Smooth muscle cell (in vitro differentiated cells): ENCODE measurements around the gene HNRNPH2. TPM values are rescaled to one million over a fixed set of nuclear protein-coding genes. Genes with fewer than 3 reads are reported as not detected.

ENCODE experiments used
- DNase-seq: peaks from one replicate; lab custom pipeline; 2025; ENCODE audit not compliant: unreplicated experiment; lab: John Stamatoyannopoulos, UW
- H2AFZ ChIP-seq: fragments of 200-600 bp; sonication (generic); 2 replicates; pipeline ENCODE4 v1.6.0; 2016; ENCODE audit warnings: antibody characterized with exemption, low read depth, mild to moderate bottlenecking
- H3F3A ChIP-seq: fragments of 200-600 bp; sonication (generic); 2 replicates; pipeline ENCODE4 v1.6.0; 2017; ENCODE audit warnings: antibody characterized with exemption, low read depth
- H3K27ac ChIP-seq: fragments of 200-600 bp; sonication (generic); 2 replicates; pipeline ENCODE4 v1.5.1; 2016; ENCODE audit warnings: low read depth, mild to moderate bottlenecking
- H3K27me3 ChIP-seq: fragments of 200-600 bp; sonication (generic); 2 replicates; pipeline ENCODE4 v1.6.1; 2016; ENCODE audit warnings: low read depth, mild to moderate bottlenecking
- H3K36me3 ChIP-seq: fragments of 200-600 bp; sonication (generic); 2 replicates; pipeline ENCODE4 v1.5.1; 2016; ENCODE audit warnings: low read depth
- H3K4me1 ChIP-seq: fragments of 200-600 bp; sonication (generic); 2 replicates; pipeline ENCODE4 v1.5.1; 2016; ENCODE audit warnings: low read depth
- H3K4me2 ChIP-seq: fragments of 200-600 bp; sonication (generic); 2 replicates; pipeline ENCODE4 v1.6.0; 2016; ENCODE audit warnings: mild to moderate bottlenecking
- H3K4me3 ChIP-seq: fragments of 200-600 bp; sonication (generic); 2 replicates; pipeline ENCODE4 v1.5.1; 2016; ENCODE audit warnings: mild to moderate bottlenecking
- H3K79me2 ChIP-seq: fragments of 200-600 bp; sonication (generic); 2 replicates; pipeline ENCODE4 v1.6.0; 2016; ENCODE audit warnings: low read depth, mild to moderate bottlenecking
- H3K9ac ChIP-seq: fragments of 200-600 bp; sonication (generic); 2 replicates; pipeline ENCODE4 v1.6.0; 2016; ENCODE audit warnings: low read depth
- H3K9me3 ChIP-seq: fragments of 200-600 bp; sonication (generic); replicated peaks from 2 replicates; pipeline ENCODE4 v1.5.1; 2016; ENCODE audit warnings: low read depth
- H4K20me1 ChIP-seq: fragments of 200-600 bp; sonication (generic); 2 replicates; pipeline ENCODE4 v1.6.0; 2016; ENCODE audit warnings: low read depth
- WGBS: methylation state at CpG from one replicate; pipeline ENCODE4 v1.1.7; 2016; ENCODE audit warnings: low lambda C conversion rate; 5-methylcytosine and 5-hydroxymethylcytosine counted together
- polyA plus RNA-seq: library from polyadenylated mRNA; unstranded; fragments of >200 nt; fragmentation: Nextera tagmentation; extraction: Ambion mirVana; gene quantifications from 2 replicates; pipeline ENCODE4 v1.2.1, GENCODE V29; 2016
- total RNA-seq: library from RNA; depleted of rRNA; stranded (reverse); fragments of >200 nt; gene quantifications from 2 replicates; pipeline ENCODE4 v1.2.3, GENCODE V29; 2014
- TF ChIP-seq, protein P1 (sequence below): fragments of 200-600 bp; sonication (generic); IDR thresholded peaks from 2 replicates; pipeline ENCODE4 v1.5.1; 2017; ENCODE audit warnings: borderline replicate concordance, mild to moderate bottlenecking, antibody characterized with exemption; ENCODE audit not compliant: insufficient read depth, poor library complexity, severe bottlenecking

HNRNPH2 gene
- total and polyA plus RNA-seq, 2 experiments from 2014 or later: 56.4 to 79.9 TPM

DNA sequence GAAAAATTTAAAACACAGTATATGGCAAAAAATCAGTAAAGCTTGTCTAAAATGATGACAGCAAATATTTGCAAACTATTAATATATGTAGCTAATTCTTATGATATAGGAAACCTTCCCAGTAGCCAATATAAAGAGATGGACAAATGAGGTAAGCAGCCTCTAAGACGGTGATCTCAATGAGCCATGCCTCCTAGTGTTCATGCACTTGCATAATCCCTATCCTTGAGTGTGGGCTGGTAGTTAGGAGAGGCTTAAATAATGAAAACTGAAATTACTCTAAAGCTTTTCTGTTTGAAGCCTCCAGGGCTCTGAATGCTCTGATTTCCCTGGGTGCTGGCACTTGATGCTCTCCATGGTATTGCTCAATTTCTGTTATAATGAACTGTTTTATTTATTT lies 52.6 kb downstream of the HNRNPH2 start:
- Histone ChIP-seq H3F3A (no peaks in the 10 kb centered on the region), H3K4me2 (no peak overlapping the region), H3K4me3 (no peak overlapping the region), H4K20me1 (no peaks in the 10 kb centered on the region), H3K9me3 (peaks cover 4% of the 10 kb centered on the region), H3K4me1 (no peaks in the 10 kb centered on the region), H3K27me3 (no peaks in the 10 kb centered on the region), H3K9ac (no peak overlapping the region), H3K27ac (no peak overlapping the region), H2AFZ (no peak overlapping the region), H3K36me3 (no peaks in the 10 kb centered on the region), H3K79me2 (no peaks in the 10 kb centered on the region)
- DNase-seq: no peak
- TF ChIP-seq, protein P1, sequence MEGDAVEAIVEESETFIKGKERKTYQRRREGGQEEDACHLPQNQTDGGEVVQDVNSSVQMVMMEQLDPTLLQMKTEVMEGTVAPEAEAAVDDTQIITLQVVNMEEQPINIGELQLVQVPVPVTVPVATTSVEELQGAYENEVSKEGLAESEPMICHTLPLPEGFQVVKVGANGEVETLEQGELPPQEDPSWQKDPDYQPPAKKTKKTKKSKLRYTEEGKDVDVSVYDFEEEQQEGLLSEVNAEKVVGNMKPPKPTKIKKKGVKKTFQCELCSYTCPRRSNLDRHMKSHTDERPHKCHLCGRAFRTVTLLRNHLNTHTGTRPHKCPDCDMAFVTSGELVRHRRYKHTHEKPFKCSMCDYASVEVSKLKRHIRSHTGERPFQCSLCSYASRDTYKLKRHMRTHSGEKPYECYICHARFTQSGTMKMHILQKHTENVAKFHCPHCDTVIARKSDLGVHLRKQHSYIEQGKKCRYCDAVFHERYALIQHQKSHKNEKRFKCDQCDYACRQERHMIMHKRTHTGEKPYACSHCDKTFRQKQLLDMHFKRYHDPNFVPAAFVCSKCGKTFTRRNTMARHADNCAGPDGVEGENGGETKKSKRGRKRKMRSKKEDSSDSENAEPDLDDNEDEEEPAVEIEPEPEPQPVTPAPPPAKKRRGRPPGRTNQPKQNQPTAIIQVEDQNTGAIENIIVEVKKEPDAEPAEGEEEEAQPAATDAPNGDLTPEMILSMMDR: no peak
- WGBS: 74% methylated on average over 1 of the region's 1 CpG

DNA sequence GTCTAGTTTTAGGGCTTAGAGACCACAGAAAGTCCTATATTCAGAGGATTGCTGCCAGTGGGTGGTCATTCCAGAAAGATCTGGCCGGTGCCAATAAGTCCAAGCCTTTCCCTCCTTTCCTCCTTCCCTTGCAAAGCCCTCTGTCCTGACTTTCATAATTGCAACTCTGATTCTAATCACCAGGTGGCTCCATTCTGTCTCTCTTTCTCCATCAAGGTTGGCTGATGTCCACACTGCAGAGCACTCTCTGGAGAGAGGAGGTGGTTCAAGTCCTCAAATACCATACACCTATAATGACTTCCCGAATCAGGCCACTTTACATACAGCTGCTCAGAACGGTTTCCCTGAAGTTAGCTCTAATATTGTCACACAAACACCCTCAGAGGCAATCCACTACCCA lies 54.9 kb downstream of the HNRNPH2 start:
- Histone ChIP-seq H3K4me3 (no peak overlapping the region), H3K9ac (no peak overlapping the region), H3K79me2 (no peaks in the 10 kb centered on the region), H3K4me2 (no peak overlapping the region), H3K4me1 (no peaks in the 10 kb centered on the region), H3K9me3 (peaks cover 4% of the 10 kb centered on the region), H3K27ac (no peak overlapping the region), H3K36me3 (no peaks in the 10 kb centered on the region), H4K20me1 (no peaks in the 10 kb centered on the region), H3K27me3 (no peaks in the 10 kb centered on the region), H3F3A (no peaks in the 10 kb centered on the region), H2AFZ (no peak overlapping the region)
- TF ChIP-seq, protein P1: no peak
- no peak for DNase-seq
- whole genome bisulfite sequencing: 64% methylated on average over 3 of the region's 3 CpGs

Other genes with a start within 250 kb of the HNRNPH2 start
- 10.8 and 12.9 TPM in 2 replicates for gene DRP2, start 188.4 kb upstream of the HNRNPH2 start, total RNA-seq
- 6.2 and 6.8 TPM in 2 replicates for gene DRP2, start 188.4 kb upstream of the HNRNPH2 start, polyA plus RNA-seq
- 0.04 TPM in 1 of 2 replicates, not detected in the other for gene TAF7L, start 116.9 kb upstream of the HNRNPH2 start, total RNA-seq
- gene TAF7L, start 116.9 kb upstream of the HNRNPH2 start, polyA plus RNA-seq: 0.14 and 0.46 TPM in 2 replicates
- gene TIMM8A, start 59.5 kb upstream of the HNRNPH2 start, total RNA-seq: 4.0 and 9.0 TPM in 2 replicates
- 7.6 and 9.5 TPM in 2 replicates for gene TIMM8A, start 59.5 kb upstream of the HNRNPH2 start, polyA plus RNA-seq
- not detected in 2 replicates for gene BTK, start 22.0 kb upstream of the HNRNPH2 start, total RNA-seq
- 0.72 TPM in 1 of 2 replicates, not detected in the other for gene BTK, start 22.0 kb upstream of the HNRNPH2 start, polyA plus RNA-seq
- 2,676 and 3,414 TPM in 2 replicates for gene RPL36A, start 17.2 kb upstream of the HNRNPH2 start, total RNA-seq
- gene RPL36A, start 17.2 kb upstream of the HNRNPH2 start, polyA plus RNA-seq: 301 and 319 TPM in 2 replicates
- 41.2 and 54.0 TPM in 2 replicates for gene GLA, start 297 bp upstream of the HNRNPH2 start, total RNA-seq
- gene GLA, start 297 bp upstream of the HNRNPH2 start, polyA plus RNA-seq: 43.2 and 46.9 TPM in 2 replicates
- gene ARMCX4, start 77.2 kb downstream of the HNRNPH2 start, total RNA-seq: 3.7 and 6.8 TPM in 2 replicates
- gene ARMCX4, start 77.2 kb downstream of the HNRNPH2 start, polyA plus RNA-seq: 4.5 and 4.8 TPM in 2 replicates
- gene ARMCX1, start 142.3 kb downstream of the HNRNPH2 start, total RNA-seq: 40.7 and 47.5 TPM in 2 replicates
- gene ARMCX1, start 142.3 kb downstream of the HNRNPH2 start, polyA plus RNA-seq: 28.9 and 35.4 TPM in 2 replicates
- 54.9 and 69.1 TPM in 2 replicates for gene ARMCX6, start 209.8 kb downstream of the HNRNPH2 start, total RNA-seq
- gene ARMCX6, start 209.8 kb downstream of the HNRNPH2 start, polyA plus RNA-seq: 57.2 and 72.3 TPM in 2 replicates
- gene ARMCX3, start 214.9 kb downstream of the HNRNPH2 start, total RNA-seq: 72.0 and 111 TPM in 2 replicates
- 80.4 and 88.4 TPM in 2 replicates for gene ARMCX3, start 214.9 kb downstream of the HNRNPH2 start, polyA plus RNA-seq